GM12878 (cell line): ENCODE results near the gene MGLL. TPM values are rescaled to one million over a fixed set of nuclear protein-coding genes. Genes with fewer than 3 reads are reported as not detected.

ENCODE experiments used
- ATAC-seq: fragments of 200-7000 bp; cut with Tn5 transposase; 3 replicates; pipeline ENCODE4 v1.9.1; 2020; ENCODE audit warnings: mild to moderate bottlenecking, moderate library complexity
- BruUV-seq: library from RNA; stranded (reverse); fragments of 400-500 nt; replicated peaks from 2 replicates; lab custom pipeline; 2021; lab: Mats Ljungman, UMichigan
- CTCF ChIA-PET: fragments of 300-600 bp; sonication (Branson Sonifier 250); formaldehyde crosslinking; extraction: SDS; loops from one replicate; lab custom pipeline; 2021; ENCODE audit warnings: inconsistent platforms; lab: Yijun Ruan, JAX
- POLR2A ChIA-PET: fragments of 350-600 bp; formaldehyde crosslinking; extraction: SDS; loops from one replicate; lab custom pipeline; 2021; ENCODE audit warnings: inconsistent platforms; lab: Charles Lee
- RAD21 ChIA-PET: fragments of 300-600 bp; sonication (Branson Sonifier 250); formaldehyde crosslinking; loops from one replicate; lab custom pipeline; 2023; ENCODE audit warnings: antibody characterized with exemption; ENCODE audit not compliant: unreplicated experiment; lab: Charles Lee
- SMC1A ChIA-PET: fragments of 300-600 bp; sonication (Branson Sonifier 250); formaldehyde crosslinking; loops from one replicate; lab custom pipeline; 2023; ENCODE audit not compliant: unreplicated experiment, uncharacterized antibody; lab: Charles Lee
- DNase-seq: peaks from one replicate; pipeline ENCODE4 v3.0.0-alpha.2; 2011; ENCODE audit warnings: low read depth, low spot score
- FAIRE-seq: peaks from 3 replicates; lab custom pipeline; 2011; peaks lifted over from hg19 to GRCh38; lab: Jason Lieb, UNC
- H2AFZ ChIP-seq: 2 replicates; pipeline ENCODE4 v1.6.0; 2011; ENCODE audit warnings: low read depth, low read length, control low read depth; ENCODE audit not compliant: control insufficient read depth
- H3K27ac ChIP-seq: 2 replicates; pipeline ENCODE4 v1.5.1; 2011; ENCODE audit warnings: control low read depth; ENCODE audit not compliant: control insufficient read depth, insufficient read depth
- H3K27me3 ChIP-seq, 2 experiments: replicated peaks in 1 of 2; 2 replicates each; pipeline versions ENCODE4 v1.6.0 to v1.6.1; 2011; ENCODE audit warnings: low read length in 1 of 2; ENCODE audit not compliant: control insufficient read depth in 2 of 2, insufficient read depth in 2 of 2
- H3K36me3 ChIP-seq, 2 experiments: 2 replicates each; pipeline ENCODE4 v1.5.1; 2011; ENCODE audit warnings: low read length in 1 of 2; ENCODE audit not compliant: control insufficient read depth in 2 of 2, insufficient read depth in 2 of 2
- H3K4me1 ChIP-seq: 2 replicates; pipeline ENCODE4 v1.6.1; 2011; ENCODE audit warnings: mild to moderate bottlenecking, low read length, moderate library complexity, mixed read lengths; ENCODE audit not compliant: control insufficient read depth, insufficient read depth
- H3K4me2 ChIP-seq: 2 replicates; pipeline ENCODE4 v1.6.0; 2011; ENCODE audit warnings: control low read depth; ENCODE audit not compliant: control insufficient read depth, insufficient read depth
- H3K4me3 ChIP-seq: fragments of 200-600 bp; sonication (generic); 2 replicates; pipeline ENCODE4 v1.5.1; 2016
- H3K79me2 ChIP-seq: 2 replicates; pipeline ENCODE4 v1.6.0; 2011; ENCODE audit warnings: low read length; ENCODE audit not compliant: control insufficient read depth, insufficient read depth
- H3K9ac ChIP-seq: 2 replicates; pipeline ENCODE4 v1.8.0; 2011; ENCODE audit warnings: low read length, control low read depth, mixed read lengths; ENCODE audit not compliant: control insufficient read depth, insufficient read depth
- H3K9me3 ChIP-seq: replicated peaks from 3 replicates; pipeline ENCODE4 v1.5.1; 2011; ENCODE audit warnings: mild to moderate bottlenecking, low read length; ENCODE audit not compliant: control insufficient read depth, insufficient read depth
- H4K20me1 ChIP-seq: 2 replicates; pipeline ENCODE4 v1.6.0; 2011; ENCODE audit not compliant: control insufficient read depth, insufficient read depth
- EED ChIP-seq: sonication (generic); IDR thresholded peaks from 2 replicates; pipeline ENCODE4 v1.6.1; 2016; ENCODE audit warnings: antibody characterized with exemption, low read depth
- HDAC6 ChIP-seq: fragments of 200-600 bp; sonication (generic); IDR thresholded peaks from one replicate; pipeline ENCODE4 v1.8.0; 2017; ENCODE audit warnings: antibody characterized with exemption; ENCODE audit not compliant: unreplicated experiment
- IKZF1 ChIP-seq: fragments of 450-650 bp; conservative IDR thresholded peaks from 2 replicates; pipeline ENCODE4 v1.6.1; 2017; ENCODE audit warnings: antibody characterized with exemption, mild to moderate bottlenecking
- IKZF2 ChIP-seq, 2 experiments: fragments of 450-650 bp; IDR thresholded peaks; 2 replicates each; pipeline ENCODE4 v1.6.1; 2017; ENCODE audit warnings: mild to moderate bottlenecking in 2 of 2, moderate library complexity in 2 of 2
- MTA2 ChIP-seq: fragments of 450-650 bp; IDR thresholded peaks from 2 replicates; pipeline ENCODE4 v1.6.1; 2016; ENCODE audit warnings: low read depth, mild to moderate bottlenecking, moderate library complexity
- NFIC ChIP-seq: IDR thresholded peaks from 2 replicates; pipeline ENCODE4 v1.6.1; 2012; ENCODE audit warnings: low read depth, mild to moderate bottlenecking, inconsistent platforms, low read length, moderate library complexity
- RUNX3 ChIP-seq: IDR thresholded peaks from 2 replicates; pipeline ENCODE4 v1.6.1; 2012; ENCODE audit warnings: low read length, inconsistent platforms
- ZBTB4 ChIP-seq: fragments of 450-650 bp; formaldehyde crosslinking; IDR thresholded peaks from 2 replicates; pipeline ENCODE4 v1.4.0; 2022; ENCODE audit warnings: mild to moderate bottlenecking, moderate library complexity
- ZNF622 ChIP-seq: fragments of 450-650 bp; IDR thresholded peaks from 2 replicates; pipeline ENCODE4 v1.6.1; 2017; ENCODE audit warnings: mild to moderate bottlenecking, inconsistent platforms
- WGBS: methylation state at CpG from one replicate; pipeline ENCODE4 v1.1.6; 2016; ENCODE audit warnings: low lambda C conversion rate; ENCODE audit not compliant: insufficient replicate concordance, insufficient coverage; ENCODE audit errors: missing lambda C conversion rate; 5-methylcytosine and 5-hydroxymethylcytosine counted together
- in situ Hi-C: fragments of 300-500 bp; cut with MboI; formaldehyde crosslinking; loops from 9 replicates; pipeline ENCODE4 v1.14.3; 2018; ENCODE audit warnings: mixed read lengths
- intact Hi-C: fragments of 100-400 bp; cut with micrococcal nuclease; formaldehyde crosslinking; loops from one replicate; pipeline ENCODE4 v1.14.2; 2022; ENCODE audit not compliant: unreplicated experiment
- polyA plus RNA-seq, 11 experiments: library from polyadenylated mRNA; depleted of rRNA in 4 of 11; unstranded in 6 of 11; stranded (reverse) in 5 of 11; fragments of >200 nt; fragmentation: Nextera tagmentation in 4 of 11; fragmentation: Illumina TruSeq in 1 of 11; extraction: Ambion mirVana in 4 of 11; extraction: Trizol in 1 of 11; gene quantifications; 1 replicate in 1 of 11; 2 replicates in 10 of 11; pipeline versions ENCODE4 v1.2.1 to v1.2.3, GENCODE V29; 2011 to 2016; ENCODE audit warnings: inconsistent platforms in 2 of 11, missing spikeins in 2 of 11, low read depth in 1 of 11
- total RNA-seq, 4 experiments: library from RNA; depleted of rRNA in 3 of 4; stranded (reverse); fragments of >200 nt in 3 of 4; fragmentation: Illumina TruSeq in 1 of 4; extraction: Trizol in 1 of 4; gene quantifications; 2 replicates each; pipeline versions ENCODE4 v1.2.1 to v1.2.3, GENCODE V29; 2013 to 2021

The MGLL gene
- total and polyA plus RNA-seq, 10 of the 15 experiments (the other 5 are each of a cell fraction or from before 2014, with no cell fraction given) = 44.9 to 177 (median 72.9) TPM

GRCh38 chr3:127768346-127769008 lies 53.8 kb downstream of the MGLL start:
- Histone ChIP-seq H3K9me3 (no peaks in the 10 kb centered on the region; the same call in 2 of the 3 replicates), H2AFZ (no peak overlapping the region), H3K4me2 (peak overlapping the region; percentile 51; the same call in 1 of the 2 replicates), H3K4me3 (no peak overlapping the region), H3K27me3 (no peaks in the 10 kb centered on the region), H3K27ac (peak overlapping the region; percentile 61), H3K9ac (no peak overlapping the region), H3K4me1 (peaks cover 62% of the 10 kb centered on the region), H3K79me2 (peaks cover 58% of the 10 kb centered on the region), H4K20me1 (no peaks in the 10 kb centered on the region), H3K36me3 (peaks cover 0 to 8% of the 10 kb centered on the region in 2 experiments; a peak in 2 of 4 replicates)
- TF ChIP-seq RUNX3 (peak; percentile 51), IKZF1 (0 out of 2 replicates have a peak, but pooled peaks have one; percentile 13), ZBTB4 (CRISPR knock-in tag) (no peak), HDAC6 (no peak), EED (peak; percentile 68), NFIC (peak; percentile 9; the same call in 1 of the 2 replicates), MTA2 (no peak), IKZF2 (IDR thresholded peaks at IDR 0.05) (no peak; a peak in 1 of 4 replicates), ZNF622 (no peak)
- intact Hi-C loops = no loop called here
- RAD21 ChIA-PET = interaction anchor here (1.3 to 10.7 kb wide), 2 partner anchors 16 to 53 kb away, joined by 4 to 149 read pairs; no protein-coding TSS in a partner anchor
- SMC1A ChIA-PET = interaction anchor here (0.6 to 12.3 kb wide), 8 partner anchors 11 to 89 kb away, joined by 3 to 205 read pairs (median 6); no protein-coding TSS in a partner anchor
- POLR2A ChIA-PET = interaction anchor here (1.0 to 8.8 kb wide), 5 partner anchors 8 to 17 kb away, joined by 4 to 116 read pairs (median 8); no protein-coding TSS in a partner anchor
- 27% methylated on average over 4 of the region's 4 CpGs for WGBS
- in situ Hi-C loops = no loop called here
- no peak for FAIRE-seq
- no TSS peak for BruUV-seq
- no peak for DNase-seq
- ATAC-seq = no peak
- CTCF ChIA-PET = interaction anchor here (0.7 to 1.6 kb wide), 8 partner anchors 11 to 325 kb away, joined by 3 to 5 read pairs (median 4); no protein-coding TSS in a partner anchor
